Astrocyte (in vitro differentiated cells and primary cell): Measurements from ENCODE around the gene DSCAM.

Experiments used
- CTCF ChIP-seq: IDR thresholded peaks from 2 replicates; pipeline ENCODE4 v1.5.1; 2011; ENCODE audit warnings: low read depth, mild to moderate bottlenecking, inconsistent platforms, low read length, moderate library complexity; ENCODE audit not compliant: insufficient read depth
- EZH2 ChIP-seq: IDR thresholded peaks from 2 replicates; pipeline ENCODE4 v1.6.1; 2012; ENCODE audit warnings: mild to moderate bottlenecking, low read length, inconsistent platforms; ENCODE audit not compliant: insufficient read depth

GRCh38 chr21:40809673-40810197, 37.2 kb downstream of the DSCAM start:
- TF ChIP-seq CTCF (no peak), EZH2 (no peak)
